Stomach (tissue), 4 donors: ENCODE data around the gene CADM3.

Experiments used
- CTCF ChIP-seq, 7 experiments: fragments of 450-650 bp in 4 of 7; fragments of 200-600 bp in 3 of 7; sonication (generic) in 3 of 7; IDR thresholded peaks; one replicate each; pipeline ENCODE4 v1.5.1; 2016 to 2019; ENCODE audit warnings: antibody characterized with exemption in 7 of 7, control low read depth in 2 of 7, mild to moderate bottlenecking in 1 of 7
- EP300 ChIP-seq: sonication (generic); formaldehyde crosslinking; IDR thresholded peaks from one replicate; pipeline ENCODE4 v1.6.1; 2017; ENCODE audit warnings: antibody characterized with exemption

GRCh38 chr1:159122005-159122621, 49.3 kb upstream of the CADM3 start:
- no peak for TF ChIP-seq CTCF (IDR thresholded peaks at IDR 0.05)
- no peak for TF ChIP-seq EP300
